ENCODE results near the gene OR8H1. TPM values are rescaled to one million over a fixed set of nuclear protein-coding genes. Genes with fewer than 3 reads are reported as not detected.

The OR8H1 gene
- total RNA-seq, 1 experiment from 2014 or later: not detected

- ATAC-seq (no peak), DNase-seq (ENCODE audit: low read depth, low spot score) (no peak)
- POLR2A ChIA-PET: no interaction called here
- Histone ChIP-seq H3K4me3 (ENCODE audit: low read depth in 2 of 2, low read length in 2 of 2) (no peak overlapping the region), H3K36me3 (ENCODE audit: control insufficient read depth, insufficient read depth, low read length) (no peaks in the 10 kb centered on the region), H3K4me1 (ENCODE audit: control insufficient read depth, insufficient read depth, low read length) (no peaks in the 10 kb centered on the region), H3K27me3 (ENCODE audit: control insufficient read depth, insufficient read depth, low read length) (no peaks in the 10 kb centered on the region), H3K9me3 (ENCODE audit: control insufficient read depth, insufficient read depth, low read depth, low read length) (no peaks in the 10 kb centered on the region), H3K27ac (ENCODE audit: low read length) (no peak overlapping the region)
- in situ Hi-C loops (cut with HindIII; ENCODE audit: low pct_unique_long_range_greater_than_20kb, low sequenced_read_pairs): no loop called here
- TF ChIP-seq CTCF (IDR thresholded peaks at IDR 0.05) (no peak), TCF7L2 (IDR thresholded peaks at IDR 0.05; ENCODE audit: low read depth, low read length) (no peak), REST (IDR thresholded peaks at IDR 0.05; ENCODE audit: insufficient read depth in 1 of 2, low read depth in 2 of 2, low read length in 1 of 2) (no peak), POLR2AphosphoS5 (IDR thresholded peaks at IDR 0.05; ENCODE audit: low read depth, low read length) (no peak), SIN3A (IDR thresholded peaks at IDR 0.05; ENCODE audit: borderline replicate concordance, insufficient read depth, low read depth, low read length) (no peak)
- intact Hi-C loops (cut with micrococcal nuclease; ENCODE audit: unreplicated experiment): no loop called here
- BruUV-seq (replicated peaks): no TSS peak
- CTCF ChIA-PET: no interaction called here
Measured at GRCh38 chr11:56296898-56297297, 4.8 kb upstream of the OR8H1 start.

- TF ChIP-seq POLR2AphosphoS5 (IDR thresholded peaks at IDR 0.05; ENCODE audit: low read depth, low read length) (no peak), TCF7L2 (IDR thresholded peaks at IDR 0.05; ENCODE audit: low read depth, low read length) (no peak), REST (IDR thresholded peaks at IDR 0.05; ENCODE audit: insufficient read depth in 1 of 2, low read depth in 2 of 2, low read length in 1 of 2) (no peak), SIN3A (IDR thresholded peaks at IDR 0.05; ENCODE audit: borderline replicate concordance, insufficient read depth, low read depth, low read length) (no peak), CTCF (IDR thresholded peaks at IDR 0.05) (no peak)
- Histone ChIP-seq H3K36me3 (ENCODE audit: control insufficient read depth, insufficient read depth, low read length) (no peaks in the 10 kb centered on the region), H3K27ac (ENCODE audit: low read length) (no peak within 1 kb of the TSS), H3K9me3 (ENCODE audit: control insufficient read depth, insufficient read depth, low read depth, low read length) (no peaks in the 10 kb centered on the region), H3K27me3 (ENCODE audit: control insufficient read depth, insufficient read depth, low read length) (no peaks in the 10 kb centered on the region), H3K4me3 (ENCODE audit: low read depth in 2 of 2, low read length in 2 of 2) (no peak within 1 kb of the TSS), H3K4me1 (ENCODE audit: control insufficient read depth, insufficient read depth, low read length) (no peaks in the 10 kb centered on the region)
- POLR2A ChIA-PET: no interaction called here
- in situ Hi-C loops (cut with HindIII; ENCODE audit: low pct_unique_long_range_greater_than_20kb, low sequenced_read_pairs): no loop called here
- intact Hi-C loops (cut with micrococcal nuclease; ENCODE audit: unreplicated experiment): no loop called here
- DNase-seq (ENCODE audit: low read depth, low spot score) (no peak), ATAC-seq (no peak)
- CTCF ChIA-PET: no interaction called here
- BruUV-seq (replicated peaks): no TSS peak
Measured at GRCh38 chr11:56273854-56274253, 18.2 kb downstream of the OR8H1 start, which contains the start of gene OR5T1. OR5T1 (plus strand) TSS chr11:56274154; CDS start chr11:56275639, 1,485 bp downstream.
